Measurements from ENCODE around the gene ADA.

GRCh38 chr20:44635877-44636276, 15.6 kb downstream of the ADA start:
- no peak for TF ChIP-seq CTCF (optimal IDR thresholded peaks at IDR 0.05 in 1 of 3, IDR thresholded peaks at IDR 0.05 in 1 of 3, conservative IDR thresholded peaks at IDR 0.05 in 1 of 3; ENCODE audit: extremely low read depth in 1 of 3, insufficient read depth in 2 of 3, low read length in 3 of 3)
- TF ChIP-seq EZH2 (IDR thresholded peaks at IDR 0.05; ENCODE audit: low read length) = no peak

Data from keratinocyte (primary cell).